CD8-positive, alpha-beta memory T cell (primary cell): ENCODE data around the gene GUCY2F. TPM values are rescaled to one million over a fixed set of nuclear protein-coding genes. Genes with fewer than 3 reads are reported as not detected.
A peak's percentile ranks its signal among the peaks of the same experiment; 100 is the strongest.

Experiments
- CTCF ChIA-PET: fragments of 350-600 bp; sonication (Branson Sonifier 250); formaldehyde crosslinking; loops from one replicate; lab custom pipeline; 2021; ENCODE audit warnings: antibody characterized with exemption; lab: Charles Lee
- POLR2A ChIA-PET: fragments of 350-600 bp; sonication (Branson Sonifier 250); formaldehyde crosslinking; loops from one replicate; lab custom pipeline; 2021; ENCODE audit warnings: antibody characterized with exemption; lab: Charles Lee
- DNase-seq, 5 donors: peaks; one replicate each; pipeline versions ENCODE4 v3.0.0 to v3.0.0-alpha.2; 2020 to 2022; ENCODE audit warnings: mixed read lengths in 1 of 5
- H3K27ac ChIP-seq: one replicate; pipeline ENCODE4 v1.7.0; 2013; ENCODE audit warnings: low read depth, mild to moderate bottlenecking, low read length, moderate library complexity
- H3K27me3 ChIP-seq: 2 replicates; pipeline ENCODE4 v1.7.0; 2013; ENCODE audit warnings: low read length, mild to moderate bottlenecking; ENCODE audit not compliant: insufficient read depth, poor library complexity, severe bottlenecking
- H3K36me3 ChIP-seq: 2 replicates; pipeline ENCODE4 v1.7.0; 2013; ENCODE audit warnings: mild to moderate bottlenecking, low read length, moderate library complexity; ENCODE audit not compliant: insufficient read depth
- H3K4me1 ChIP-seq: 2 replicates; pipeline ENCODE4 v1.7.0; 2013; ENCODE audit warnings: mild to moderate bottlenecking, low read length, moderate library complexity; ENCODE audit not compliant: insufficient read depth
- H3K4me3 ChIP-seq: 2 replicates; pipeline ENCODE4 v1.7.0; 2013; ENCODE audit warnings: mild to moderate bottlenecking, low read length
- H3K9me3 ChIP-seq: 2 replicates; pipeline ENCODE4 v1.7.0; 2013; ENCODE audit warnings: mild to moderate bottlenecking, low read length
- H3K27ac Mint-ChIP-seq, 8 donors: one replicate each; pipeline ENCODE4 v1.8.0; 2020 to 2021; ENCODE audit warnings: mixed read lengths in 8 of 8, mild to moderate bottlenecking in 6 of 8, inconsistent platforms in 3 of 8, moderate library complexity in 3 of 8
- H3K27me3 Mint-ChIP-seq, 2 donors: one replicate each; pipeline ENCODE4 v1.8.0; 2020 to 2021; ENCODE audit warnings: mixed read lengths in 2 of 2, mild to moderate bottlenecking in 1 of 2, moderate library complexity in 1 of 2
- H3K36me3 Mint-ChIP-seq, 3 donors: one replicate each; pipeline ENCODE4 v1.8.0; 2020 to 2021; ENCODE audit warnings: mixed read lengths in 3 of 3, inconsistent platforms in 1 of 3, mild to moderate bottlenecking in 1 of 3
- H3K4me1 Mint-ChIP-seq, 3 donors: one replicate each; pipeline ENCODE4 v1.8.0; 2020 to 2021; ENCODE audit warnings: mixed read lengths in 3 of 3, inconsistent platforms in 1 of 3, mild to moderate bottlenecking in 1 of 3
- H3K4me3 Mint-ChIP-seq, 7 donors: one replicate each; pipeline ENCODE4 v1.8.0; 2020 to 2021; ENCODE audit warnings: mixed read lengths in 7 of 7, mild to moderate bottlenecking in 6 of 7, moderate library complexity in 4 of 7, inconsistent platforms in 2 of 7
- H3K9me3 Mint-ChIP-seq, 5 donors: one replicate each; pipeline ENCODE4 v1.8.0; 2020 to 2022; ENCODE audit warnings: mixed read lengths in 5 of 5, mild to moderate bottlenecking in 3 of 5, moderate library complexity in 2 of 5, inconsistent platforms in 1 of 5
- polyA plus RNA-seq: library from polyadenylated mRNA; unstranded; fragments of 300-500 nt; fragmentation: Illumina TruSeq; gene quantifications from one replicate; pipeline ENCODE4 v1.2.3, GENCODE V29; 2021
- total RNA-seq, 2 experiments: library from RNA; stranded (reverse); gene quantifications; one replicate each; pipeline ENCODE4 v1.2.3, GENCODE V29; 2021

Gene GUCY2F
- total and polyA plus RNA-seq, 3 experiments from 2014 or later = not detected

DNA sequence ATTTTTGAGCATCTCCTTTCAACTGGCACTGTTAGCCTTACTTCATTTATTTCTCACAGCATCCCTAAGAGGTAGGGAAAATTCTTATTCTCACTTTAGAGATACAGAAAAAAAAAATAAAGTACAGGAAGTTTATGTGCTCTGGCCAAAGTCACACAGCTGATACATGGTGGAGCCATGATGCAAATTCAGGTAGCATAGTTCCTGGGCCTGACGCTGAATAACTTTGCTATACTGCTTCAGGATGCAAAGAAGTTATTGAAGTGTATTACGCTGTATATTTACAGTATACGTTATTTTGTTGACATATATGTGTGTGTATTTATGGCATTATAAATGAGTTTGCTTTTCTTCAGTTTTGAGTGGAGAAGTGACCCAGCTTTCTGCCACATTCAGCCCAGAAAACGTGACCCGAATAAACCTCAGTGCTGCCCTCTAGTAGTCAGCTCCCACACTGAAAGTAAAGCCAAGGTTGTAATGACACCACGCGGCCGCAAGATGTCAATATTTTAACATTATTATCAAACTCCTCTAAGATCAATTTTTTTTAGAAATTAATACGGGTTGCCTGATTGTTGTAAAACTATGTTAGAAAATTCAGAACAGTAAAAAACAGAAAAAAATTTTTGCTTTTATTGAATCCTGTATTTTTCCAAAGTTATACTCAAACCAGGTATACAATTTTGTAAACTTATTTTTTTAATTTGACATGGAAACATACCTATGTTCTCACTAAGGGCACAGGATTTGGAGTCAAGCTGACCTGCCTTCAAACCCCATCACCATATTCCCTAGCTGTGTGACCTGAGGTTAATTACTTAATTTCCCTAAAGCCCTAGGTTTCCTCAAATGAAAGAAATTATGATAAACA lies 3.8 kb upstream of the GUCY2F start:
- no peaks in the 10 kb centered on the region for H3K9me3 Mint-ChIP-seq
- Histone ChIP-seq H3K4me1 (no peaks in the 10 kb centered on the region), H3K9me3 (no peaks in the 10 kb centered on the region), H3K4me3 (no peak overlapping the region), H3K36me3 (no peaks in the 10 kb centered on the region), H3K27me3 (no peaks in the 10 kb centered on the region), H3K27ac (no peak overlapping the region)
- ChIA-PET POLR2A (no interaction called here), CTCF (interaction anchor here (0.8 to 2.4 kb wide), 8 partner anchors 12 to 405 kb away, joined by 3 to 10 read pairs (median 4); no protein-coding TSS in a partner anchor)
- H3K4me3 Mint-ChIP-seq = no peak overlapping the region
- H3K4me1 Mint-ChIP-seq = peaks cover 0 to 1% (median 0%) of the 10 kb centered on the region in 3 donors
- peaks cover 3 to 5% of the 10 kb centered on the region in 2 donors for H3K27me3 Mint-ChIP-seq
- DNase-seq = peak; percentile 18 to 59 (median 53)
- no peaks in the 10 kb centered on the region for H3K36me3 Mint-ChIP-seq
- H3K27ac Mint-ChIP-seq = no peak overlapping the region

DNA sequence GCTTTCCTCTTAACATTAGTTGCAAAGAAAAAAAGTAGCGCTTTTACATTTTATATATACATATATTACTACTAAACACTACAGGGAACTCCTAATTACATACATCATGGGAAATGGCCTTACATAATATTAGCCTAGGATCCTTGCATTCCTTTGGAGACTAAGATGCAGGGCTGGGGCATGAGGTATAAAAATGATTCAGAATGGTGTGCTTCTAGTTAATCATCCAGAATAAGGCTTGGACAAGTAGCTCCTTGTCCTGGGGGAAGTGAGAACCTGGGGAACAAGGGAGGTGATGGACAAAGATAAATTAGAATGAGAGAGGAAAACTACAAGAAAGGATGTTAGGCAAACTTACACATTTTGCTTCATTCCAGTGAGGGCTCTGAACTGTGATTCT lies 3.0 kb upstream of the GUCY2F start:
- POLR2A ChIA-PET = no interaction called here
- H3K4me3 ChIP-seq = no peak overlapping the region
- H3K36me3 ChIP-seq = no peaks in the 10 kb centered on the region
- no peak for DNase-seq
- CTCF ChIA-PET = interaction anchor here (1.3 to 2.4 kb wide), 3 partner anchors 364 to 406 kb away, joined by 3 to 10 read pairs (median 9); no protein-coding TSS in a partner anchor
- no peaks in the 10 kb centered on the region for H3K27me3 ChIP-seq
- Mint-ChIP-seq H3K4me1 (peaks cover 0 to 1% (median 0%) of the 10 kb centered on the region in 3 donors), H3K27ac (no peak overlapping the region), H3K4me3 (no peak overlapping the region), H3K9me3 (no peaks in the 10 kb centered on the region), H3K36me3 (no peaks in the 10 kb centered on the region), H3K27me3 (peaks cover 3% of the 10 kb centered on the region in 2 donors)
- no peak overlapping the region for H3K27ac ChIP-seq
- no peaks in the 10 kb centered on the region for H3K4me1 ChIP-seq
- no peaks in the 10 kb centered on the region for H3K9me3 ChIP-seq

DNA sequence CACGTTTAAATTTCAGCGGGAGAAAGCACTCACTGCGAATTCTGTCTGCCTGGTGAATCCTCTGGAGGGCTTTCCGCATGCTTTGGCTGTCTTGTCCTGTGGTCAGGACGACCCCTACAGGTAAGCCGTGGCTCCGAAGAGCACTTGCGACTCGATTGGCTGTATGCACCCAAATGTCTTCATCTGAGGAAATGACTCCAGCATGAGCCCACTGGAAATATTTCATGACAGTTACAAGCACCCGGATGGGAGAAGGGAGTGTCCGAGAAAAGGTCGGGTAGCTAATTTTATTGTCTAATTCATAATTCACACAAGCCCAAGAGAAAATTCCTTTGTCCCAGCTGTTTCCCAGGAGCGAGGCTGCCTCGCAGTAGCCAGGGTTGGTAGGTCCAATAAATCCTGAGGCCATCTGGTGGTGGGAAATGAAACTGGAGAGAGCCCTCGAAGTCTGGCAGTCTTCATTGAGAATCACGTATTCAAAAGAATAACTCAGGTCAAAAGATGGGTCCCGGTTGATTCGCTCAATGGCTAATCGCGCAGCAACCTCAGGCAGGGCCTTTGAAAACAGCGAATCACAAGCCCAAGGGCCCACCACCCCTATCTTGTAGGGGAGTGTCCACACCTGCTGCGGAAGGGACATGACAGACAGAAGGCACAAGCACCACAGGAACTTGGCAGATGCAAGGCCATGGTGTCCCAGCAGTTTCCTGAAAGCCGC lies 6.6 kb downstream of the GUCY2F start:
- no peaks in the 10 kb centered on the region for H3K4me1 ChIP-seq
- ChIA-PET POLR2A (no interaction called here), CTCF (no interaction called here)
- H3K36me3 Mint-ChIP-seq = no peaks in the 10 kb centered on the region
- no peaks in the 10 kb centered on the region for H3K27me3 ChIP-seq
- H3K27ac ChIP-seq = no peak overlapping the region
- no peaks in the 10 kb centered on the region for H3K9me3 ChIP-seq
- no peaks in the 10 kb centered on the region for H3K9me3 Mint-ChIP-seq
- H3K4me1 Mint-ChIP-seq = no peaks in the 10 kb centered on the region
- H3K36me3 ChIP-seq = no peaks in the 10 kb centered on the region
- H3K4me3 ChIP-seq = no peak overlapping the region
- no peak for DNase-seq
- no peak overlapping the region for H3K4me3 Mint-ChIP-seq
- H3K27me3 Mint-ChIP-seq = peaks cover 13% of the 10 kb centered on the region in 2 donors
- H3K27ac Mint-ChIP-seq = no peak overlapping the region

DNA sequence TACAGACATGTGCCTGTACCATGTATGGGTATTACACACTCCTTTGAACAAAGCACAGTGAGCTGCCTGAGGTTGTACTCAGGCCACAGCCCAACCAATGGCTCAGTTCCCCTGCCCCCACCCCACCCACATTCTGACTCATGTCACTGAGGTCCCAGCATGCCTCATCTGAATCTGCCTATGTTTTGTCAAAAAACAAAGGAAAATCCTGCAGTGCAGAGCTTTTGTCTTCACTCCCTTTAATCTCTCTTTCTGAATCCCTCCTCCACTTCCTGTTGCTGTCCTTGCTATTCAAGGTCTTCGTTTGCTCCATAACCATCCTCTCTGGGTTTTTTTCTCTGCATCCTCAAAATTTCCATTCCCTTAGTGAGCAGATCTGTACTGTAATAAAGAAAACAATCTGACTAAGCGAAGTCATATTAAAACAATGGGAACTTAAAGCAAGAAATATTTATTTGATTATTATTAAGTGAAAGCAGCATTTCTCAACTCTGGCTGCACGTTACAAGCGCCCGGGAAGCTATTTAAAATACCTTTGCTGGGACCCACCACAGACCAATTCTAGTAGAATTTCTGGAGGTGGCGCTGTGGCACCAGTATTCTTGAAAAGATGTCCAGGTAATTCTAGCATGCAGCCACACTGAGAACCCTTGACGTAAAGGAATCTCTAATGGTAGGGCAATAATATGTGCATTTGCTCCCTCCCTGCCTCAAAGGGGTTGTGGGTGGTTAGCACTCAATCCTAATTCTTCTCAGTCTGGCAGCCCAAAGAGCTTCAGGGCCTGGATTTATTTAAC lies 8.7 kb downstream of the GUCY2F start:
- Histone ChIP-seq H3K4me3 (no peak overlapping the region), H3K27me3 (no peaks in the 10 kb centered on the region), H3K36me3 (no peaks in the 10 kb centered on the region), H3K27ac (no peak overlapping the region), H3K4me1 (no peaks in the 10 kb centered on the region), H3K9me3 (no peaks in the 10 kb centered on the region)
- Mint-ChIP-seq H3K27me3 (peaks cover 7 to 18% of the 10 kb centered on the region in 2 donors), H3K36me3 (no peaks in the 10 kb centered on the region), H3K4me1 (no peaks in the 10 kb centered on the region), H3K4me3 (no peak overlapping the region), H3K27ac (peak overlapping the region in 3 of 8 donors; percentile 29 to 64 (median 47)), H3K9me3 (no peaks in the 10 kb centered on the region)
- POLR2A ChIA-PET = no interaction called here
- CTCF ChIA-PET = interaction anchor here (1.1 kb wide), 1 partner anchor 13 kb away, joined by 3 read pairs; no protein-coding TSS in a partner anchor
- no peak for DNase-seq

DNA sequence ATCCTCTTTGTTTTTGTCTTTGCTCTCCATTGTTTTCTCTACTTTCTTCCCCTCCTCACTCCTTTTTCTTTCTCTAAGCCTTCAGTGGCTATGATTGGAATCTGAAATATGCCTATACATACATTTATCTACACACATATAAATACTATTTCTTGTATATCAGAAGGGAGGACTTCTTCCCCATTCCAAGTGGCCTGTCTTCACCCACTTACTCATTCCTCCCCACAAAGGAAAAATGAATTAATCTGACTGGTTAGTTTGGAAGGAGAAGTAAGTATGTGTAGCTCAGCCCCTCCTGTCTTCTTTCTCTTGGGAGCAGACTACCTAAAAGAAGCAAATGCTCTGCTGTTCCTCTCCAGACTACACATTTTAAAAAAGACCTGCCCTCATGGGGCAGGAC lies 17.7 kb downstream of the GUCY2F start:
- H3K4me3 ChIP-seq = no peak overlapping the region

DNA sequence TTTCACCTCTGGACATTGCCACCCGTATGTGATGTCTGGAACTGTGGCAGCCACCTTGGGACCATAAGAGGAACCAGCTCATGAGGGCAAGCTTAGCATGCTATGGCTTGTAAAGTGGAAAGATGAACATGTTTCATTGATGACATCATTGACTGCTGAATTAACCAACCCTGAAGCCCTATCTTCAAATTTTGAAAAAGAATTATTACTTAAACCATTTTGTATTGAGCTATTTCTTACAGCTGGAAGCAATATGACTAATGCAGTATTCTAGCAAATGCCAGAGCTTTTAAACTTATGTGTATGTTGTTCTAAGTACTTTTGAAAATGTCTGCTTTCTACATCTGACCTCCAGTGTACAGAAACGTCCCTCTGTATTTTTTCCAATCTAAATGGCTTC lies 18.1 kb downstream of the GUCY2F start:
- no peaks in the 10 kb centered on the region for H3K9me3 Mint-ChIP-seq
- Histone ChIP-seq H3K27me3 (no peaks in the 10 kb centered on the region), H3K27ac (no peak overlapping the region), H3K36me3 (no peaks in the 10 kb centered on the region), H3K4me3 (no peak overlapping the region), H3K9me3 (no peaks in the 10 kb centered on the region), H3K4me1 (no peaks in the 10 kb centered on the region)
- H3K27ac Mint-ChIP-seq = no peak overlapping the region
- no peaks in the 10 kb centered on the region for H3K36me3 Mint-ChIP-seq
- ChIA-PET CTCF (no interaction called here), POLR2A (no interaction called here)
- no peak for DNase-seq
- H3K4me3 Mint-ChIP-seq = no peak overlapping the region
- peaks cover 9 to 11% of the 10 kb centered on the region in 2 donors for H3K27me3 Mint-ChIP-seq
- no peaks in the 10 kb centered on the region for H3K4me1 Mint-ChIP-seq

More for the DNA sequence above, 17.7 kb downstream of the GUCY2F start:
- H3K36me3 Mint-ChIP-seq = no peaks in the 10 kb centered on the region
- ChIA-PET POLR2A (no interaction called here), CTCF (no interaction called here)
- DNase-seq = no peak
- Histone ChIP-seq H3K36me3 (no peaks in the 10 kb centered on the region), H3K27ac (no peak overlapping the region), H3K27me3 (no peaks in the 10 kb centered on the region), H3K9me3 (no peaks in the 10 kb centered on the region), H3K4me1 (no peaks in the 10 kb centered on the region)
- H3K9me3 Mint-ChIP-seq = no peaks in the 10 kb centered on the region
- no peaks in the 10 kb centered on the region for H3K4me1 Mint-ChIP-seq
- H3K27ac Mint-ChIP-seq = no peak overlapping the region
- peaks cover 9 to 11% of the 10 kb centered on the region in 2 donors for H3K27me3 Mint-ChIP-seq
- H3K4me3 Mint-ChIP-seq = no peak overlapping the region

DNA sequence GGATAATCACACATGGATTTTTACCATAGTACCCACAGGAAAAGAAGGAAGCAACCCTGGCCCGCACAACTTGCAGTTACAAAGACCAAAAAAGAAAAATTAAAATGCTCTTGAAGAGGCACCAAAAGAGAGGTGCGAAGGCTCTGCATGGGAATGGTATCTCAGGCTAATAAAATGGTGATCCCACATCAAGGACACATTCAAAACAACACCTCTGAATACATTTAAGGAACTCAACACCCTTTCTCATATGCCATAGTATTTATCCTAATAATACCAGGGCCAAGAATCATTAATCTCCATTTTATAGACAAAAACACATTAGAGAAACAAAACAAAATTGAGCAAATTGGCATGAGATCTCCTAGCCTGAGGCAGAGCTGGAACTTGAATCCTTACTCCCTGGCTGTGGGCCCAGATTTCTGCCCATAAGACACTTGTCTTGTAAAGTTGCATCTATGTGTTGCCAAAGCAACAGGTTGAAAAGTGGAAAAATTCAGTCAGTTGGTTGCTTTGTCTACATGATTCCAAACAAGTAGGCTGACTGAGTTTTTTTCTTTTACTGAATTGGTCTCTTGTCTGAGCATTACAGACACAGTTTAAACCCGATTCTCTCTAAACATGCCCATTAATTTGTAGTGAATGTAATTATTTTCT lies 33.5 kb downstream of the GUCY2F start:
- no peak overlapping the region for H3K27ac Mint-ChIP-seq
- Histone ChIP-seq H3K4me3 (no peak overlapping the region), H3K27me3 (no peaks in the 10 kb centered on the region), H3K27ac (no peak overlapping the region), H3K9me3 (no peaks in the 10 kb centered on the region), H3K4me1 (no peaks in the 10 kb centered on the region), H3K36me3 (no peaks in the 10 kb centered on the region)
- no peak overlapping the region for H3K4me3 Mint-ChIP-seq
- POLR2A ChIA-PET = no interaction called here
- CTCF ChIA-PET = no interaction called here
- H3K27me3 Mint-ChIP-seq = peaks cover 4 to 6% of the 10 kb centered on the region in 2 donors
- no peak for DNase-seq
- no peaks in the 10 kb centered on the region for H3K36me3 Mint-ChIP-seq
- H3K9me3 Mint-ChIP-seq = peaks cover 0 to 6% (median 0%) of the 10 kb centered on the region in 5 donors
- H3K4me1 Mint-ChIP-seq = no peaks in the 10 kb centered on the region
